Left forelimb (tissue), 1 donor: ENCODE data around the gene TPST2.

Experiments
- DNase-seq: peaks from one replicate; pipeline ENCODE4 v3.0.0-alpha.2; 2018; ENCODE audit warnings: low spot score

TPST2 gene

GRCh38 chr22:26553056-26553752 is 36.7 kb downstream of the TPST2 start:
- no peak for DNase-seq

- DNase-seq: no peak
Measured at GRCh38 chr22:26552466-26552865, 37.5 kb downstream of the TPST2 start.

- DNase-seq: no peak
Measured at GRCh38 chr22:26551568-26551967, 38.4 kb downstream of the TPST2 start.

- DNase-seq: no peak
Measured at GRCh38 chr22:26550498-26551033, 39.4 kb downstream of the TPST2 start.

GRCh38 chr22:26549902-26550497 is 39.9 kb downstream of the TPST2 start:
- no peak for DNase-seq

GRCh38 chr22:26548984-26549383 is 40.9 kb downstream of the TPST2 start:
- no peak for DNase-seq

GRCh38 chr22:26548303-26548702 is 41.6 kb downstream of the TPST2 start:
- no peak for DNase-seq

GRCh38 chr22:26547837-26548236 is 42.1 kb downstream of the TPST2 start:
- DNase-seq: no peak

- no peak for DNase-seq
Measured at GRCh38 chr22:26547426-26547825, 42.5 kb downstream of the TPST2 start.

- no peak for DNase-seq
Measured at GRCh38 chr22:26546282-26546681, 43.6 kb downstream of the TPST2 start.

GRCh38 chr22:26545827-26546226 is 44.1 kb downstream of the TPST2 start:
- no peak for DNase-seq

GRCh38 chr22:26545385-26545784 is 44.5 kb downstream of the TPST2 start:
- no peak for DNase-seq

GRCh38 chr22:26544489-26544888 is 45.4 kb downstream of the TPST2 start:
- no peak for DNase-seq

GRCh38 chr22:26542831-26543230 is 47.1 kb downstream of the TPST2 start:
- no peak for DNase-seq

- DNase-seq: no peak
Measured at GRCh38 chr22:26541167-26541819, 48.6 kb downstream of the TPST2 start.

- DNase-seq: no peak
Measured at GRCh38 chr22:26540119-26540518, 49.8 kb downstream of the TPST2 start.

- no peak for DNase-seq
Measured at GRCh38 chr22:26536762-26537134, 53.2 kb downstream of the TPST2 start.

GRCh38 chr22:26536056-26536761 is 53.7 kb downstream of the TPST2 start:
- no peak for DNase-seq

GRCh38 chr22:26535603-26535908 is 54.4 kb downstream of the TPST2 start:
- DNase-seq: no peak

- no peak for DNase-seq
Measured at GRCh38 chr22:26534874-26535602, 54.9 kb downstream of the TPST2 start.

GRCh38 chr22:26534171-26534855 is 55.6 kb downstream of the TPST2 start:
- DNase-seq: no peak
